CD4-positive, CD25-positive, alpha-beta regulatory T cell (primary cell): ENCODE data around the gene SON. TPM values are rescaled to one million over a fixed set of nuclear protein-coding genes. Genes with fewer than 3 reads are reported as not detected.

Source experiments
- ATAC-seq, 2 donors: fragments of 150-1000 bp; cut with Tn5 transposase; one replicate each; pipeline ENCODE4 v1.10.0; 2021; ENCODE audit warnings: low read depth in 2 of 2, moderate number of reproducible peaks in 2 of 2, moderate library complexity in 1 of 2
- DNase-seq, 3 donors: peaks; one replicate each; pipeline versions ENCODE4 v3.0.0 to v3.0.0-alpha.2; 2012 to 2022; ENCODE audit warnings: mixed read lengths in 1 of 3
- H3K27ac ChIP-seq: one replicate; pipeline ENCODE4 v1.7.0; 2013; ENCODE audit warnings: mild to moderate bottlenecking, low read length; ENCODE audit not compliant: insufficient read depth, poor library complexity, severe bottlenecking
- H3K27me3 ChIP-seq: one replicate; pipeline ENCODE4 v1.7.0; 2013; ENCODE audit warnings: low read length; ENCODE audit not compliant: control insufficient read depth, insufficient read depth
- H3K36me3 ChIP-seq: one replicate; pipeline ENCODE4 v1.7.0; 2013; ENCODE audit warnings: mild to moderate bottlenecking, low read length, moderate library complexity; ENCODE audit not compliant: control insufficient read depth, insufficient read depth
- H3K4me1 ChIP-seq: 2 replicates; pipeline ENCODE4 v1.7.0; 2013; ENCODE audit warnings: mild to moderate bottlenecking, low read length; ENCODE audit not compliant: insufficient read depth, control insufficient read depth, poor library complexity, severe bottlenecking
- H3K4me3 ChIP-seq: one replicate; pipeline ENCODE4 v1.7.0; 2013; ENCODE audit warnings: low read depth, mild to moderate bottlenecking, low read length, moderate library complexity
- H3K9me3 ChIP-seq, 2 experiments: 1 replicate in 1 of 2; 2 replicates in 1 of 2; pipeline ENCODE4 v1.7.0; 2013; ENCODE audit warnings: low read length in 2 of 2, mild to moderate bottlenecking in 1 of 2, moderate library complexity in 1 of 2; ENCODE audit not compliant: control insufficient read depth in 2 of 2
- H3K27ac Mint-ChIP-seq, 3 donors: one replicate each; pipeline ENCODE4 v1.8.0; 2020 to 2022; ENCODE audit warnings: mild to moderate bottlenecking in 3 of 3, mixed read lengths in 3 of 3, moderate library complexity in 2 of 3
- H3K27me3 Mint-ChIP-seq: one replicate; pipeline ENCODE4 v1.8.0; 2022; ENCODE audit warnings: mild to moderate bottlenecking, mixed read lengths
- H3K36me3 Mint-ChIP-seq: one replicate; pipeline ENCODE4 v1.8.0; 2020; ENCODE audit warnings: mixed read lengths
- H3K4me1 Mint-ChIP-seq, 4 donors: one replicate each; pipeline ENCODE4 v1.8.0; 2020 to 2022; ENCODE audit warnings: mixed read lengths in 4 of 4, mild to moderate bottlenecking in 1 of 4
- H3K4me3 Mint-ChIP-seq, 4 donors: one replicate each; pipeline ENCODE4 v1.8.0; 2020 to 2022; ENCODE audit warnings: mild to moderate bottlenecking in 4 of 4, mixed read lengths in 4 of 4, moderate library complexity in 3 of 4
- H3K9me3 Mint-ChIP-seq, 7 donors: one replicate each; pipeline ENCODE4 v1.8.0; 2020 to 2022; ENCODE audit warnings: mixed read lengths in 7 of 7, mild to moderate bottlenecking in 3 of 7, moderate library complexity in 2 of 7
- polyA plus RNA-seq, 4 donors: library from polyadenylated mRNA; unstranded; fragments of 300-500 nt; fragmentation: Illumina TruSeq; gene quantifications; one replicate each; pipeline ENCODE4 v1.2.3, GENCODE V29; 2021
- total RNA-seq: library from RNA; stranded (reverse); gene quantifications from one replicate; pipeline ENCODE4 v1.2.3, GENCODE V29; 2022

SON gene
- total and polyA plus RNA-seq, 5 donors from 2014 or later, result 358 to 518 (median 431) TPM

GRCh38 chr21:33549848-33550771 lies 7.3 kb downstream of the SON start:
- no peak for DNase-seq
- Mint-ChIP-seq H3K27me3 (no peaks in the 10 kb centered on the region), H3K9me3 (no peaks in the 10 kb centered on the region), H3K4me3 (peak overlapping the region in 1 of 4 donors; percentile 42), H3K4me1 (peaks cover 32 to 66% (median 41%) of the 10 kb centered on the region in 4 donors), H3K36me3 (peaks cover 45% of the 10 kb centered on the region), H3K27ac (no peak overlapping the region)
- H3K9me3 ChIP-seq, result no peaks in the 10 kb centered on the region
- ATAC-seq, result no peak
- H3K27me3 ChIP-seq, result no peaks in the 10 kb centered on the region
- H3K36me3 ChIP-seq, result peaks cover 84% of the 10 kb centered on the region
- no peak overlapping the region for H3K4me3 ChIP-seq
- peaks cover 24% of the 10 kb centered on the region for H3K4me1 ChIP-seq
- no peak overlapping the region for H3K27ac ChIP-seq

- no peak overlapping the region for H3K27ac ChIP-seq
- no peaks in the 10 kb centered on the region for H3K9me3 Mint-ChIP-seq
- H3K36me3 ChIP-seq, result peaks cover 86% of the 10 kb centered on the region
- peaks cover 50% of the 10 kb centered on the region for H3K36me3 Mint-ChIP-seq
- ATAC-seq, result no peak
- no peaks in the 10 kb centered on the region for H3K27me3 Mint-ChIP-seq
- DNase-seq, result no peak
- H3K27me3 ChIP-seq, result no peaks in the 10 kb centered on the region
- no peaks in the 10 kb centered on the region for H3K9me3 ChIP-seq
- no peak overlapping the region for H3K4me3 Mint-ChIP-seq
- H3K4me3 ChIP-seq, result no peak overlapping the region
- peaks cover 33 to 66% (median 43%) of the 10 kb centered on the region in 4 donors for H3K4me1 Mint-ChIP-seq
- peaks cover 15% of the 10 kb centered on the region for H3K4me1 ChIP-seq
- H3K27ac Mint-ChIP-seq, result no peak overlapping the region
Observed at GRCh38 chr21:33550772-33551660, 8.2 kb downstream of the SON start.

DNA sequence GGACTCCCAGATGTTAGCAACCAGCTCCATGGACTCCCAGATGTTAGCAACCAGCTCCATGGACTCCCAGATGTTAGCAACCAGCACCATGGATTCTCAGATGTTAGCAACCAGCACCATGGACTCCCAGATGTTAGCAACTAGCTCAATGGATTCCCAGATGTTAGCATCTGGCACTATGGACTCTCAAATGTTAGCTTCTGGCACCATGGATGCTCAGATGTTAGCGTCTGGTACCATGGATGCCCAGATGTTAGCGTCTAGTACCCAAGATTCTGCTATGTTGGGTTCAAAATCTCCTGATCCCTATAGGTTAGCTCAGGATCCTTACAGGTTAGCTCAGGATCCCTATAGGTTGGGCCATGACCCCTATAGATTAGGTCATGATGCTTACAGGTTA lies 8.8 kb downstream of the SON start:
- Mint-ChIP-seq H3K36me3 (peaks cover 53% of the 10 kb centered on the region), H3K27ac (no peak overlapping the region), H3K4me3 (peak overlapping the region in 1 of 4 donors; percentile 54), H3K4me1 (peaks cover 36 to 70% (median 48%) of the 10 kb centered on the region in 4 donors), H3K27me3 (no peaks in the 10 kb centered on the region), H3K9me3 (no peaks in the 10 kb centered on the region)
- Histone ChIP-seq H3K9me3 (no peaks in the 10 kb centered on the region), H3K4me3 (no peak overlapping the region), H3K4me1 (peaks cover 8% of the 10 kb centered on the region), H3K36me3 (peaks cover 82% of the 10 kb centered on the region), H3K27ac (no peak overlapping the region), H3K27me3 (no peaks in the 10 kb centered on the region)
- no peak for DNase-seq
- no peak for ATAC-seq

GRCh38 chr21:33552093-33552998 lies 9.5 kb downstream of the SON start:
- Histone ChIP-seq H3K36me3 (peaks cover 82% of the 10 kb centered on the region), H3K9me3 (no peaks in the 10 kb centered on the region), H3K27me3 (no peaks in the 10 kb centered on the region), H3K4me3 (no peak overlapping the region), H3K4me1 (peaks cover 11% of the 10 kb centered on the region), H3K27ac (no peak overlapping the region)
- Mint-ChIP-seq H3K4me1 (peaks cover 36 to 71% (median 52%) of the 10 kb centered on the region in 4 donors), H3K9me3 (no peaks in the 10 kb centered on the region), H3K27me3 (no peaks in the 10 kb centered on the region), H3K27ac (peak overlapping the region in 2 of 3 donors; percentile 32 to 67), H3K4me3 (peak overlapping the region in 2 of 4 donors; percentile 19 to 54), H3K36me3 (peaks cover 60% of the 10 kb centered on the region)
- ATAC-seq (no peak), DNase-seq (no peak)

DNA sequence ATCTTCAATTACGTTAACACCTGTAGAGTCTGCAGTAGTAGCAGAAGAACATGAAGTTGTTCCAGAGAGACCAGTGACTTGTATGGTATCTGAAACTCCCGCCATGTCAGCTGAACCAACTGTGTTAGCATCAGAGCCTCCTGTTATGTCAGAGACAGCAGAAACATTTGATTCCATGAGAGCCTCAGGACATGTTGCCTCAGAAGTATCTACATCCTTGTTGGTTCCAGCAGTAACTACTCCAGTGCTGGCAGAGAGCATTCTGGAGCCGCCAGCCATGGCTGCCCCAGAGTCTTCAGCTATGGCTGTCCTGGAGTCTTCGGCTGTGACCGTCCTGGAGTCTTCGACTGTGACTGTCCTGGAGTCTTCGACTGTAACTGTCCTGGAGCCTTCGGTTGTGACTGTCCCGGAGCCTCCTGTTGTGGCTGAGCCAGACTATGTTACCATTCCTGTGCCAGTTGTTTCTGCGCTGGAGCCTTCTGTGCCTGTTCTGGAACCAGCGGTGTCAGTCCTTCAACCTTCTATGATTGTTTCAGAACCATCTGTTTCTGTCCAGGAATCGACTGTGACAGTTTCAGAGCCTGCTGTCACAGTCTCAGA lies 10.3 kb downstream of the SON start:
- Mint-ChIP-seq H3K9me3 (no peaks in the 10 kb centered on the region), H3K4me1 (peaks cover 38 to 72% (median 57%) of the 10 kb centered on the region in 4 donors), H3K27ac (peak overlapping the region in 1 of 3 donors; percentile 32), H3K4me3 (no peak overlapping the region), H3K27me3 (no peaks in the 10 kb centered on the region), H3K36me3 (peaks cover 67% of the 10 kb centered on the region)
- no peak for DNase-seq
- Histone ChIP-seq H3K27me3 (no peaks in the 10 kb centered on the region), H3K4me1 (peaks cover 13% of the 10 kb centered on the region), H3K4me3 (no peak overlapping the region), H3K36me3 (peaks cover 85% of the 10 kb centered on the region), H3K9me3 (no peaks in the 10 kb centered on the region), H3K27ac (no peak overlapping the region)
- ATAC-seq, result no peak

- H3K9me3 ChIP-seq, result no peaks in the 10 kb centered on the region
- H3K4me3 ChIP-seq, result no peak overlapping the region
- H3K4me1 ChIP-seq, result peaks cover 14% of the 10 kb centered on the region
- peak overlapping the region in 1 of 3 donors; percentile 64 for H3K27ac Mint-ChIP-seq
- H3K27ac ChIP-seq, result no peak overlapping the region
- no peaks in the 10 kb centered on the region for H3K9me3 Mint-ChIP-seq
- peak overlapping the region in 3 of 4 donors; percentile 51 to 64 (median 56) for H3K4me3 Mint-ChIP-seq
- ATAC-seq, result no peak
- no peak for DNase-seq
- H3K27me3 ChIP-seq, result no peaks in the 10 kb centered on the region
- no peaks in the 10 kb centered on the region for H3K27me3 Mint-ChIP-seq
- peaks cover 85% of the 10 kb centered on the region for H3K36me3 ChIP-seq
- peaks cover 70% of the 10 kb centered on the region for H3K36me3 Mint-ChIP-seq
- H3K4me1 Mint-ChIP-seq, result peaks cover 39 to 68% (median 57%) of the 10 kb centered on the region in 4 donors
Observed at GRCh38 chr21:33554236-33554981, 11.6 kb downstream of the SON start.
